ENCODE measurements around the gene PDF.

DNA sequence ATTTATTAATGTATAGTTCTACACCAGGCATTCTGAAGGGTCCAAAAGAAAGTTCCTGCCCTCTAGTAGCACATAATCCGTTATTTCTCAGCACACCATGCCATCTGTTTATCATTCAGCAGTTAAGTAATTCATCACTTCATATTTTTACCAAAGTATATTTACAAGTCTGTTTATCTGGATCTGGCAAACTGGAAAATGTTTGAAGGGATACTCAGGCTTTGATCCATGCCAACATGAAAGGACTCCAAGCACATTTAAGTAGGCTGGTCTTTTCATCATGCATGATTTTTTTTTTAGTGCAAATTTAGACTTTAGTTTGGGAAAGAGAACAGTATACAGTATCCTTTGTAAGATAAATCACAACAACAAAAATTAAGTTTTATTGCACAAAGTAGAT is 23.3 kb downstream of the PDF start:
- TF ChIP-seq CTCF (IDR thresholded peaks at IDR 0.05) (no peak), EZH2 (IDR thresholded peaks at IDR 0.05; ENCODE audit: borderline replicate concordance, insufficient read depth, low read depth, low read length, poor library complexity, severe bottlenecking) (no peak)

Data from B cell (primary cell).